NCI-H2107 (cell line): ENCODE results near the gene GLDN.
"Not testable (repeated sequence)": the region's sequence is repeated elsewhere in the genome, so short reads cannot be mapped to it uniquely, and the experiment has no call there.

Experiments used
- DNase-seq: peaks from one replicate; lab custom pipeline; 2025; lab: John Stamatoyannopoulos, UW

Gene GLDN

DNA sequence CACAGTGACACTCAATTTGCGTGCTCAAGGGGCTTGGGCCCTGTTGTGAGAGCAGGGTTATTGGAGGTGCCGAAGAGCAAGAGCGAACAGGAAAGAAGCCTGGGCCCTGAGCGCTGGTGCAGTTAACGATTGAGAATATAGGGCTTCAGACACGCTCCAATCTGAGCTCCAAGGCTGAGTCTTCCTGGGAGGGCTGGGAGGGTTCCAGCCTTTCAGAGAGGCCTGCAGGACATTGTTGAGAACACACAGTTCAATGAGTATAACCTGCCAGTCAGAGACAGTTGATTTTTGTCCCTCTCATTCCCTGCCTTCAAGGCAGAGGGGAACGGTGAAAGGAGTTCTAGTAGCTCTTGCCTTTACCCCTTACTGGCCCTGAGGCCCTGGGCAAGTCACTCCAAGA, 47.3 kb downstream of the GLDN start:
- no peak for DNase-seq

DNA sequence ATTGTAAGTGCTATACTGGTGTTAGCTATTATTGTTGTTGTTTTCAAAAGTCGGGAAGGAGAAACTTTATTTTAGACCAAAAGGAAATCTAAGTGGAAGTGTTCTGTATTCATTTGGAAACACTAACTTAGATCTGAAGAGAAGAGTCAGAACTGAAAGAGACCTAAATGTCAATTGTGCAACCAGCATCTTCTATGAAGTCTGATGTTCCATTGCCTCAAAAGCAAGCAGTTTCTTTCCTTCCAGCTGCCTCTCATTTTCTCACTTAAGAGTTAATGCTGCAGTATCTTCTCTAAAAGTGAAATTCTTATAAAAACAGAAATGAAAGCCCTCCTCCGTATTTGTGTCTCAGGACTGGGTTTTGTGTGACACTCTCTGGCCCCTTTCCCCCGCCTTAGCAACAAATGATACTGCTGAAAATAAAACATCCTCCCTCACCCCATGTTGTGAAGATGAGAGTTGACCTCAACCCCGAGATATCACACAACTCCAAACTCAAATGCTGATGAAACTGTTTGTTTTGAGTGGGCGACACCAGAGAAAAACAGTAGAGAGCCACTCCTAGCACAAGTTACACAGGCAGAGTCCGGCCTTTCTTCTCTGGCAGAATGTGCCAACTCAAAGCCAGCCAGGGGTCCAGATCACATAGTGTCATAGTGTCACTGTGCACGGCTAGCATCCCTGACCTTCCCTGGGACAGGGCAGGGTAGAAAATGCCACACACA, 48.9 kb downstream of the GLDN start:
- DNase-seq, result no peak

DNA sequence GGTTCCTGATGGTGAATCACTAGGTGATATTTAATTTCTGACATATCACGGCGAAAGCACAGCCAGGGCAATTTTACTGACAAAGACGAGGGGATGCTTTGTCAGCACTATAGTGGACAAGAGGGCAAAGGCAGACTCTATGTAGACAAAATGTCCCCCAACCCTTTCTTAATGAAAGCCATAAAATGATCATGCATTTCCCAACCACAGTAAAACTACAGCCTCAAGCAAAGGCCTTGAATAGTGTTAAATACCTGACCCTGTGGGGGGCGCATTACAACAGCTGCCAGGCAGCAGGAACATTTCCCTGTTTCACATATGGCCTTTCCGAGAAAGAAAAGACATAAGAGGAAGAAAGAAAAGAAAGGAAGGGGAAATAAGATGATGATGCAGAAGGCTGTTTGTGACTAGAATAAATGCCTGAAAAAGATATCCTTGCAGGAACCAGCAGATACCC, 49.5 kb downstream of the GLDN start:
- DNase-seq, result no peak

DNA sequence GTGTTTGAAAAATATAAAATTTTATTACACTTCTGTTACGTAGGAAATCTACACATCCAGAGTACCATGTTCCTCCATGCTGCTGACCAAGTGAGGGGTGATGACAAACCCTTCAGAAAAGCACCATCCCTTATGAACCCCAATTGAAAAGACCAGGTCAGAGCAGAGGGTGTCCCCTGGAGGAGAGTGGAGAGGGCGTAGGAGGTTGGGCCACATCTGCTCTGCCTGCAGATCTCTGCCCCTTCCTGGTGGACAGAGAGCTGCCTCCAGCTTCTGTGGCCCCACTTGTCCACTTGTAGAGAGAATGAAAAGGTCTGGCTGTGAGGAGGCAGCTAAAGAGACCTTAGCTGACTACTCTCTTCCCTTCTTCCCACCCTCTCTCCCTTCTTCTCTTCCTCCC, 55.5 kb downstream of the GLDN start:
- no peak for DNase-seq

DNA sequence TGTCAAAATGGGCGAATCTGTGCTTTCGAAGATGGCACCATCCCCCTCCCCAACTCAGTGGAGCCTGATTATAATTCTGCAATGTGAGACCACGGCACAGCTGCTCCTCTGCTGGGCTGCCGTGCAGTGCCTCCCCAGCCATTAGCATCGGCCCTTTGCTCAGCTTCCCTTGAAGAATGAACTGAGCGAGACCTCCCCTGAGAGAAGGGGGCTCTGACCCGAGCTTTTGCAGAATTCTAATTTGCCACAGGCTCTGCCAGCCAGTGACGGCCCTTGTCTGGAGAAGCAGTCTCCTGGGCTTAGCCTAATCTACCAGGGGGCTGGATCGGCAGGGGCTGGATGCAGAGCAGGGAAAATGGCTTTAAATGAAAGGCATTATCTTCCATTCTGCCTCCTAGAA, 57.2 kb downstream of the GLDN start:
- no peak for DNase-seq

DNA sequence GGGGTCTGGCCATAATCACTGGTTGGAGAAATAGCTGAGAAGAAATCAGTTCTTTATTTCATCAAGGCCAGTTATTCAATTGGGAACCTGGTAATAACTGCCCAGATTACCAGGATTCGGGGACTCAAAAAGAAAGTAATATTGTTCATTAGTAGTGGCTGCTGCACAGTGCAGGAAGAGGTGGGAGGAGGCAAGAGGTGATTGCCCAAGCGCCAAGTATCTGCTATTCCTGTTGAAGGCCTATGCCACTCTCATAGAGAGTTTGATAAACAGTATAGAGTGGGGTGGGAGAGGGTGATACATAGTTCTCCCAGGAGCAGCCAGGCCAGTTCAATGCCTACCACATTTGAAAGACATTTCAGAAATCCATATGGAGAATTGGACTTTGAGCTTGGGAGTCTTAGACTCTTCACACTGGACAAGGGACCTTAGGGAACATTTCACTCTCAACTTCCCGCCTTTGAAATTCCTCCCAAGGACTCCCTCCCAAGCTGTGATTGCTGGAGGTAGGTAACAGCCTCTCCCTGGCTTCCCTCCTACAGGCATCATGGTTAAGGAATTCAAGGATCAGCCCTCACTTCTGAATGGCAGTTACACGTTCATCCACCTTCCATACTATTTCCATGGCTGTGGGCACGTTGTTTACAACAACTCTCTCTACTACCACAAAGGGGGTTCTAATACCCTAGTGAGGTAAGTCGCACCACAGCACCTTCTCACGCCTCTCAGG, 59.8 kb downstream of the GLDN start:
- no peak for DNase-seq

DNA sequence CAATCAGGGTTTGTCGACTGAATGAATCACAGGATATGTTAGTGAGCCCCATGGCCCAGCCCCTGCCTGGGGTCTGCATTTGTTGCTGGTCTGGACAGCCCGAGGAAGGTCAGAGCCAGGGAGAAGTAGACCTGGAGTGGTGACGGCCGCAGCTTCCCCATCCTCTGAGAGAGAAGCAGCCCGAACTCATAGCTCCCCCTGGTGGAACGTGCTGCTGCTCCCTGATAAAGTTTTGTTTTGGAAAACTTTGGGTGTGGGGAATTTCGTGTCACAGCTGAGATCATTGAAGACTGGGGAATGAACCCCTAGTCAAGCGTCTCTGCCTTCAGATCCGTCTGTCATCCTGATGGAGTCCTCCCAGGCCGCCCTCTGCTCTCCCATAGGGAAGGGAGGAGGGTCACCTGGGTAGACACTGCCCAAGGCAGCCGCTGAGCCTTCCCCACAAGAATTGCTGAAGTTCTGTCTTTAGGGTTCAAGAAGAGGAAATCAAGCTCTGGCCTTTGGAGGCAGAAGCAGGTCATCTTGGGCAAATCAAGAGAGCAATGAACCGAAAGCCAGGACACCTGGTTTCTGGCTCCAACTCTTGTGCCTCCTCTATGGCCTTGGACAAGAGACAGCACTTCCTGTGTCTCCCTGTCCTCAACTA, 60.5 kb downstream of the GLDN start:
- no peak for DNase-seq

DNA sequence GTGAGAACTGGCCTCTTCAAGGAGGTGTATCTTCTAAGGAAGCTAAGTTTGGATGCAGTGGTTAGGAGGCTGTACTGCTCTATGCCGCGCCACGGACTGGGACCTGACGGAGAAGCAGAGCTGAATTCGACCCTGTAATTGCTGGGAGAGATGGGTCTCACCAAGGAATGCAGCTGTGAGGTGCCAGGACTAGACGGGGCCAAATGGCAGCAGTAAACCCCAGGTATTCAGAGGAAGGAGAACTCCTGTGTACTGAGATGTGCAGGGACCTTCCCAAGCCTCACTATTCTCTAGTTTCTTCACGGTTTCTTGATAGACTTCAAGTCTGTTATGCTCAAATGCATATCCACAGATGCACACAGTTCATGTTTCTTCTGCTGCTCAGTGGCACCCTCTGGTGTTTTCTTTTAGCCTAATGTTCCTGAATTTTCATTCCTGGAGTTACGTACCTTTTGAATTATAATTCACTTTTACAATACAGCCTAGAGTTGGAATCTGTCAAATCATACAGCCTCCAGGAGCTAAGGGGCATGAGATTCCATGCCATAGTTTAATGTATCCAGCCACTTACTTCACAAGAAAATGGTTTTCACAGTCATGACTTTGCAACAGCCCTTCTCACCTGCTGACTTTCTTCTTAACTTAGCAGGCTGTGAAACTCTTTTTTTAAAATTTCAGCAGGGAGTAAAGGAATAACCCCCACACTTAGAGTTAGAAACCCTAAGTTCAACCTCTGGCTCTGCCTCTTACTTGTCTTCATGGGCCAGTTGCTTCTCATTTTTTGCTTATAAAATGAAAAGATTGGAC, 61.8 kb downstream of the GLDN start:
- no peak for DNase-seq

DNA sequence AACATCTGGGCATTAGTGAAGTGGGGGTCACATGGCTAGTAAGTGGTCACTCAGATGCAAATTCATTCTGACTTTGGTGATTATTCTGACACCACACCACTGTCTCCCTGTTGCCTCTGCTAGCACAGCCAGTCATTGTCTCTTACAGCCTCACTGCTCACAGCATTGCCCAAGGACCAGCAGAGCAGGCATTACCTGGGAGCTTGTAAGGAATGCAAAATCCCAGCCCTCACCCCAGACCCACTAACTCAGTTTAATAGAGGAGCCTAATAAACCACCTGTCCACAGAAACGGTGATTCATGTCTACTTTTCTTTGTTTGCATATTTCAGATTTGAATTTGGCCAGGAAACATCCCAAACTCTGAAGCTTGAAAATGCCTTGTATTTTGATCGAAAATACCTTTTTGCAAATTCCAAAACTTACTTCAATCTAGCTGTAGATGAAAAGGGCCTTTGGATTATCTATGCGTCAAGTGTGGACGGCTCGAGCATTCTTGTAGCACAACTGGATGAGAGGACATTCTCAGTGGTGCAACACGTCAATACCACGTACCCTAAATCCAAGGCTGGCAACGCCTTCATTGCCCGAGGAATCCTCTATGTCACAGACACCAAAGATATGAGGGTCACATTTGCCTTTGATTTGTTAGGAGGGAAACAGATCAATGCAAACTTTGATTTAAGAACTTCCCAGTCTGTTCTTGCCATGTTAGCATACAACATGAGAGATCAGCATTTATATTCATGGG, 62.7 kb downstream of the GLDN start:
- DNase-seq, result no peak

DNA sequence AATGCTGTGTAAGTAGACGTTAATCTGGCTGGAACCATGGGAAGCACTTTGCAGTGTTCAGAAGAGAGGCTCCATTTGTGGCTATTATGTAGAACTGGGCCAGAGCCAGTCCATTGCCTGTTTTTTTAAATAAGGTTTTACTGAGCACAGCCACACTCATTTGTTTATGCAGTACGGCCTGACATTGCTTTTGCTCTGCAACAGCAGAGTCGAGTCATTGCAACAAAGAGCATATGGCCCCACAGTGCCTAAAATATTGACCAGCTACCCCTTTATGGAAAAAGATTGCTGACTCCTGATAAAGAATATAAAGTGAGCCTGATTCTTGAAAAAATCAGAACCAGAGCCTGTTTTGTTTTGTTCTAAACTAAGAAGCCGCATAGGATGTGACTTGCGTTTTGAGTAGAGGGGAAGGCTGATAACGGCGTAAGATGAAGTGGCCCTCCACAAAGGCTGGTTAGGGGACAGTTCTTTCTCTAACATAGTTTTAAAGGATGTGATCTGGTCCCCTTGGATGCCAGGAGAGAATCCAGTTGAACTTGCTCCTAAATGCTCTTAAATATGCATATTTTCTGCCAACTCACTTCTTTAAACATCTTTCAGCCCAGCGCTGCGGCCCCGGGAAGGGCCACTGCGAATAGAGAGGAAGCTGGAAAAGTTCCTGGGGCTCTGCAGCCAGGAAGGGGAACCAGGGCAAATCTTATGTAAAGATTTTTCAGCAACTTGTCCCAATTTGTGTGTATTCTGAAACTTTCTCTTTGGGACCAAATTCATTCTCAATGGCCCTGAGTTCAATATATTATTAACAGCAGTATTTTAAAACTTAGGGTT, 64.5 kb downstream of the GLDN start:
- DNase-seq, result no peak

DNA sequence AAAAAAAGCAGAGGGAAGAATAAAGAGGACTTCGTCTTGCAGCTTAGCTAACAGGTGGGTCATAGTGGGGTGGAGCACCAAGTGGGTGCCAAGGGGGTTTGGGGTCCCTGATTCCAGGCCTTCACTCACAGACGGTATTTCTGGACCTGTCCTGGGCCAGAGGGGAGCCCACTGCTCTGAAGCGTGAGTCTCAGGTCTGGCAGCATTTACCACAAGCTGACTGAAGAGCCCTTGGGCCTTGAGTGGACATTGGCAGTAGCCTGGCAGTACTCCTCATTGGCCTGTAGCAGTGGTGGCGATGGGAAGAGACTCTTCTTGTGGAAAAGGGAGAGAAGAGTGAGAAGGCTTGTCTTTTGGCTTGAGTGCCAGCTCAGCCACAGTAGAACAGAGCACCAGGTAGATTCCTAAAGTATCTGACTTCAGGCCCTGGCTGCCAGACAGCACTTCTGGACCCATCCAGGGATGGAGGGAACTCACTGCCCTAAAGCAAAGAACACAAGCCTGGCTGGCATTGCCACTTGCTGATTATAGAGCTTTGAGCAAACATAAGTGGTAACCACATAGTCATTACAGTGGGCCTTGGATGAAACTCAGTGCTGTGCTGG, 72.9 kb downstream of the GLDN start:
- no peak for DNase-seq

DNA sequence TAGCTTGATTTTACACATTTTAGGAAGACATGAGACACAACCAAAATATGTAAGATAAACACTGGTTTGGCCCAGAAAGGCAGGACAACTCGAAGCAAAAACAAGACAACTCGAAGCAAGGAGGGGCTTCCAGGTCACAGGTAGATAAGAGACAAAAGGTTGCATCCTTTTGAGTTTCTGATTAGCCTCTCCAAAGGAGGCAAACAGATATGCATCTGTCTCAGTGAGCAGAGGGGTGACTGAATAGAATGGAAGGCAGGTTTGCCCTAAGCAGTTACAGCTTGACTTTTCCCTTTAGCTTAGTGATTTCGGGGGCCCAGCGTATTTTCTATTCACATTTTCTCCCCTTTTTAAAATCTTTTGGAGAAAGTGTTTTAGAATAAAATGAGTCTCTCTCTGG, 74.7 kb downstream of the GLDN start:
- DNase-seq, result no peak

DNA sequence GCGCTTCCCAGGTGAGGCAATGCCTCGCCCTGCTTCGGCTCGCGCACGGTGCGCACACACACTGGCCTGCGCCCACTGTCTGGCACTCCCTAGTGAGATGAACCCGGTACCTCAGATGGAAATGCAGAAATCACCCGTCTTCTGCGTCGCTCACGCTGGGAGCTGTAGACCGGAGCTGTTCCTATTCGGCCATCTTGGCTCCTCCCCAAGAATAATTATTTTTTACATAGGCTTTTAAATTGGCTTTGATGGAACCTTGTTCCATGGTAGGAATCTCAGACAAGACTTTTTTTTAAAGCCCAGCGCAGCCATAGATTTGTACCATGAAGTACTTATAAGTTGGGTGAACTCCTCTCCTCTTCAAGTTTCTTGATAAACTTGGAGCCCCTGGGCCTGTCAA, 81.6 kb downstream of the GLDN start:
- not testable (repeated sequence) for DNase-seq

DNA sequence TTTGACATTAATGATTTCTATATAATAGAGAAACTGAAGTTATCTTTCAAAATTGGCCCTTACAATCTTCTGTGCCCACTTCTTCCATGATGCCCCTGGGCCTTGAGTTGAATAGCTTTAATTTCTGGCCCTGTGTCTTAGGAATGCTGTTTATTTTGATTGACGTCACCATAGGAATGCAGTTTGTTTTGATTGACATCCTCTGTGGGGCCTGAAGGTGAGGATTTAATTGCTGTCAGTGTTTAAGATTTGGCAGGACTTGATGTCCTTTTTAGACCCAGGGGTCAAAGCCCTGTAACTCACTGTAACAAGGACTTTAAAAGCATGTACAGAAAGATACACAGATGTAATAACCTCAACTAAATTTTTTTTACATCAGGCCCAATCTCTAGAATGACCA, 83.3 kb downstream of the GLDN start:
- no peak for DNase-seq

DNA sequence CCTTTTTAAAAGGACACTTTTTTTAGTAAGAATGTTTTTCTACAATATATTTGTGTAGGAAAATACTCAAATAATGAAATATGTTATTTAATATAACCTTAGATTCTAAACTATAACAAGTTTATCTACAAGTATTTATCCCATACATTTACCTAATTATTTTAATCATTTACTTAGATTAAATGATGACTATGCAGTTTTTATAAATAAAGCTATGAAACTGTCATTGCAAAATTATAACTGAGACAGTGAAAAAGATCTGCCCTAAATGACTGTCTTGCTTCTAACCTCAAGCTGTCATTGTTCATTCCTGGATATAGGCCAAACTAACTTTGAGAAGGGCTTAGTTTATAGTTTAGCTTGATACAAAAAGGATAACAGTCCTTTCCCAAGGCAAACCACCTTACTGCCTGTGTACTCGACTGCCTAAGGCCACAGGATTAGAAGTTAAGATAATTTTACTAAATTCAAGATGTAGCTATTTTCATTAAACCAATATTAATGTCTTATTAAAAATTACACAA, 84.1 kb downstream of the GLDN start:
- no peak for DNase-seq

DNA sequence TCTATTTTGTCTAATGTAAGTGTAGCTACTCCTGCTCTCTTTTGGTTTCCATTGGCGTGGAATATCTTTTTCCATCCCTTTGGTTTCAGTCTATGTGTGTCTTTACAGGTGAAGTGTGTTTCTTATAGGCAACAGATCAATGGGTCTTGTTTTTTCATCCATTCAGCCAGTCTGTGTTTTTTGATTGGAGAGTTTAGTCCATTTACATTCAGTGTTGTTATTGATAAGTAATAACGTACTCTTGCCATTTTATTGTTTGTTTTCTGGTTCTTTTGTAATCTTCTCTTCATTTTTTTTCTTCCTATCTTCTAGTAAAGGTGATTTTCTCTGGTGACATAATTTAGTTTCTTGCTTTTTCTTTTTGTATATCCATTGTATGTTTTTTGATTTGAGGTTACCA, 97.1 kb downstream of the GLDN start:
- DNase-seq, result no peak

DNA sequence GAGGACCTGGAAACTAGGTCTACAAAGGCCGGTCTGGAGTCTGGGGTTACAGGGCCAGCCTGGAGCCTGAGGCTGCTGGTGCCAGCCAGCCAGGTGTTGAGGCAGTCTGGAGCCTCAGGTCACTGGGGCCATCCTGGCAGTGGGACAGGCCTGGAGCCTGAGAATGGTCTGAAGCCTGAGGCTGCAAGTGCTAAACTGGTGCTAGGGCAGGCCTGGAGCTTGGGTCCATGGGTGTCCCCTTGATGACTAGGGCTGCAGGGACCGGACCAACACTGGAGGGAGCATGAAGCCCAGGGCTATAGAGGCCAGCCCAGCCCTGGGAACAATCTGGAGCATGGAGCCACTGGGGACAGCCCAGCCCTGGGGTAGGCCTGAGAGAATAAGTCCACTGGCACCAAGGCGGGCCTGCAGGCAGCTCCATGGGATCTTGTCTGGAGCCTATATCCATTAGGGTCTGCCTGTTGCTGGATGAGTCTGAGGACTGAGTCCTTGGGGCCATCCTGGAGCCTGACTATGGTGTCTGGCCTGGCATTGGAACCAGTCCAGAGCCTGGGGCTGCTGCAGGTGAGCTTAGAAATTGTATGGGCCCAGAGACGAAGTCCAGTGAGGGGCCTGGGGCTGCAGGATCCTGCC, 101.9 kb downstream of the GLDN start:
- no peak for DNase-seq

DNA sequence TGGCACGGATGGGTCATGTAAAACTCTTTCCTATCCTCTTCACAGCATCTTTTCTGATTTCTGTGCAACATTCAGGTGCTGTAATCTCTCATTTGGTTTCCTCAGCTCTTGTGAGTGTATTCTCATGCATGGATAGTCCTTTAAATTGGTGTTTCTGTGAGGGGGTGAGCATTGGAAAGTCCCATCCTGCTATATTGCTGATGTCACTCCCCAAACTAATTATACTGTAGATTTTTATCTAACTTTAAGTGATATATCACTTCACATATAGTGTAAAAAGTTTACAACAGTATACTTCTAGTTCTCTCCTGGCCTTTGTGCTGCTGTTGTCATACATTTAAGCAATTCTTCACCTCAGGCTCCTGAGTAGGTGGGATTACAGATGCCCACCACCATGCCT, 102.7 kb downstream of the GLDN start:
- DNase-seq, result no peak

DNA sequence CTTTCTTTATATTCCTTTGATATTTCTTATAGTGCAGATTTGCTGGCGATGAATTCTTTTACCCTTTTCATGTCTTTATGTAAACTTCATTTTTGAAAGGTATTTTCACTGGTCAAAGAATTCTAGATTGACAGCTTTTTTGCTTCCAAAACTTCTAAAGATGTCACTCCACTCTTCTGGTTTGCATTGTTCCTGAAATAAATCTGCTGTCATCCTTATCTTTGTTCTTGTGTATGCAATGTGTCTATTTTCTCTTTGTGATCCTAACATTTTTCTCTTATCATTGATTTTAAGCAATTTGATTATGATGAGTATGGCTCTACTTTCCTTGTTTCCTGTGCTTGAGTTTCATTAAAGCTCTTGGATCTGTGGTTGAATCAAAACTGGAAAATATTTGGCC, 103.4 kb downstream of the GLDN start:
- no peak for DNase-seq
